PC-9 (cell line): ENCODE measurements around the gene SMPDL3B. TPM values are rescaled to one million over a fixed set of nuclear protein-coding genes. Genes with fewer than 3 reads are reported as not detected.

Source experiments
- BruUV-seq: library from RNA; stranded (reverse); fragments of 400-500 nt; replicated peaks from 2 replicates; lab custom pipeline; 2021; lab: Mats Ljungman, UMichigan
- CTCF ChIA-PET: fragments of 300-600 bp; sonication (Branson Sonifier 250); formaldehyde crosslinking; loops from one replicate; lab custom pipeline; 2022; ENCODE audit warnings: antibody characterized with exemption; lab: Charles Lee
- POLR2A ChIA-PET: fragments of 300-600 bp; sonication (Branson Sonifier 250); formaldehyde crosslinking; loops from one replicate; lab custom pipeline; 2022; ENCODE audit warnings: antibody characterized with exemption; ENCODE audit not compliant: unreplicated experiment; lab: Charles Lee
- DNase-seq, 2 experiments: peaks; one replicate each; pipeline versions ENCODE4 v3.0.0 to v3.0.0-alpha.2; 2015 to 2022; ENCODE audit warnings: mixed read lengths in 1 of 2
- H2AFZ ChIP-seq: fragments of 200-600 bp; sonication (generic); 2 replicates; pipeline ENCODE4 v1.8.1; 2017; ENCODE audit warnings: antibody characterized with exemption
- H3F3A ChIP-seq: fragments of 200-600 bp; sonication (generic); 2 replicates; pipeline ENCODE4 v1.8.1; 2017; ENCODE audit warnings: antibody characterized with exemption, mild to moderate bottlenecking, low read depth; ENCODE audit not compliant: insufficient read depth
- H3K27ac ChIP-seq: fragments of 200-600 bp; sonication (generic); 2 replicates; pipeline ENCODE4 v1.6.1; 2016; ENCODE audit warnings: mixed run types
- H3K27me3 ChIP-seq: fragments of 200-600 bp; sonication (generic); 2 replicates; pipeline ENCODE4 v1.6.1; 2016; ENCODE audit warnings: low read depth, mixed run types; ENCODE audit not compliant: insufficient read depth
- H3K36me3 ChIP-seq: fragments of 200-600 bp; sonication (generic); 2 replicates; pipeline ENCODE4 v1.6.1; 2016; ENCODE audit warnings: low read depth, mixed run types
- H3K4me1 ChIP-seq: fragments of 200-600 bp; sonication (generic); replicated peaks from 2 replicates; pipeline ENCODE4 v1.6.1; 2016; ENCODE audit warnings: mixed run types; ENCODE audit not compliant: insufficient read depth
- H3K4me2 ChIP-seq: fragments of 200-600 bp; sonication (generic); 2 replicates; pipeline ENCODE4 v1.6.1; 2017; ENCODE audit warnings: mixed run types
- H3K4me3 ChIP-seq: fragments of 200-600 bp; sonication (generic); 2 replicates; pipeline ENCODE4 v1.6.1; 2016; ENCODE audit warnings: mixed run types
- H3K79me2 ChIP-seq: fragments of 200-600 bp; sonication (generic); 2 replicates; pipeline ENCODE4 v1.6.1; 2017; ENCODE audit warnings: low read depth, mixed run types
- H3K9me2 ChIP-seq: fragments of 200-600 bp; sonication (generic); 2 replicates; pipeline ENCODE4 v1.8.1; 2017; ENCODE audit warnings: mild to moderate bottlenecking; ENCODE audit not compliant: insufficient read depth
- H3K9me3 ChIP-seq: fragments of 200-600 bp; sonication (generic); 2 replicates; pipeline ENCODE4 v1.8.1; 2016; ENCODE audit warnings: low read depth; ENCODE audit not compliant: insufficient read depth
- H4K20me1 ChIP-seq: fragments of 200-600 bp; sonication (generic); 2 replicates; pipeline ENCODE4 v1.8.1; 2017; ENCODE audit not compliant: insufficient read depth
- EZH2 ChIP-seq: fragments of 200-600 bp; sonication (generic); IDR thresholded peaks from 2 replicates; pipeline ENCODE4 v1.8.0; 2017; ENCODE audit warnings: antibody characterized with exemption, low read depth
- intact Hi-C: fragments of 100-400 bp; cut with micrococcal nuclease; formaldehyde crosslinking; loops from one replicate; pipeline ENCODE4 v1.10.0; 2022; ENCODE audit not compliant: unreplicated experiment
- total RNA-seq: library from RNA; stranded (reverse); gene quantifications from 2 replicates; pipeline ENCODE4 v1.2.3, GENCODE V29; 2021
- TF ChIP-seq, protein P1 (sequence below): fragments of 200-600 bp; sonication (generic); conservative IDR thresholded peaks from 2 replicates; pipeline ENCODE4 v1.6.1; 2017; ENCODE audit warnings: mixed run types, antibody characterized with exemption, mild to moderate bottlenecking, moderate library complexity

SMPDL3B gene
- total RNA-seq, 1 experiment from 2014 or later, result 26.5 TPM

DNA sequence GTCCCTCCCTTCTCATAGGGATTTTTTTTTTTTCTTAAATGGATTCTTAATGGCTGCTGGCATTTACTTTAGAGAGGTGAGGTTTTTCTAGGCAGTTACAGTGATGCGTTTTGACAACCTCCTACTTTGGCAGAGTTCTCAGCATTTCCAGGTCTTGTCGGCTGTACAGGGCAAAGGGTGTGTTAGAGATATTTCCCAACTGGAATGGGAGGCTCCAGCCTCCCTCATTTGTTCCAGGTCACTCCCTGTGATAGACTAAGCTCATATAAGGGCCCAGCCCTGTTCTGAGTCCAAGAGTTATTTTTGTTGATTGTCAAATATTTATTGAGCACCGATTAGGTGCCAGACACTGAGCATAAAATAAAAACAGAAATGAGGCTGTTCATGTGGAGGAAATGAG lies 17.3 kb downstream of the SMPDL3B start:
- ChIA-PET POLR2A (interaction anchor here (0.6 kb wide), 1 partner anchor 830 kb away, joined by 4 read pairs; no protein-coding TSS in a partner anchor), CTCF (no interaction called here)
- Histone ChIP-seq H3K36me3 (no peaks in the 10 kb centered on the region), H4K20me1 (no peaks in the 10 kb centered on the region), H3K79me2 (no peaks in the 10 kb centered on the region), H2AFZ (no peak overlapping the region), H3K9me2 (no peaks in the 10 kb centered on the region), H3K27ac (no peak overlapping the region), H3K4me2 (no peak overlapping the region), H3F3A (no peaks in the 10 kb centered on the region), H3K9me3 (no peaks in the 10 kb centered on the region), H3K4me3 (no peak overlapping the region), H3K4me1 (no peaks in the 10 kb centered on the region), H3K27me3 (no peaks in the 10 kb centered on the region)
- intact Hi-C loops, result no loop called here
- TF ChIP-seq, protein P1, sequence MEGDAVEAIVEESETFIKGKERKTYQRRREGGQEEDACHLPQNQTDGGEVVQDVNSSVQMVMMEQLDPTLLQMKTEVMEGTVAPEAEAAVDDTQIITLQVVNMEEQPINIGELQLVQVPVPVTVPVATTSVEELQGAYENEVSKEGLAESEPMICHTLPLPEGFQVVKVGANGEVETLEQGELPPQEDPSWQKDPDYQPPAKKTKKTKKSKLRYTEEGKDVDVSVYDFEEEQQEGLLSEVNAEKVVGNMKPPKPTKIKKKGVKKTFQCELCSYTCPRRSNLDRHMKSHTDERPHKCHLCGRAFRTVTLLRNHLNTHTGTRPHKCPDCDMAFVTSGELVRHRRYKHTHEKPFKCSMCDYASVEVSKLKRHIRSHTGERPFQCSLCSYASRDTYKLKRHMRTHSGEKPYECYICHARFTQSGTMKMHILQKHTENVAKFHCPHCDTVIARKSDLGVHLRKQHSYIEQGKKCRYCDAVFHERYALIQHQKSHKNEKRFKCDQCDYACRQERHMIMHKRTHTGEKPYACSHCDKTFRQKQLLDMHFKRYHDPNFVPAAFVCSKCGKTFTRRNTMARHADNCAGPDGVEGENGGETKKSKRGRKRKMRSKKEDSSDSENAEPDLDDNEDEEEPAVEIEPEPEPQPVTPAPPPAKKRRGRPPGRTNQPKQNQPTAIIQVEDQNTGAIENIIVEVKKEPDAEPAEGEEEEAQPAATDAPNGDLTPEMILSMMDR, result no peak
- TF ChIP-seq EZH2, result no peak
- DNase-seq, result no peak
- BruUV-seq, result no TSS peak

DNA sequence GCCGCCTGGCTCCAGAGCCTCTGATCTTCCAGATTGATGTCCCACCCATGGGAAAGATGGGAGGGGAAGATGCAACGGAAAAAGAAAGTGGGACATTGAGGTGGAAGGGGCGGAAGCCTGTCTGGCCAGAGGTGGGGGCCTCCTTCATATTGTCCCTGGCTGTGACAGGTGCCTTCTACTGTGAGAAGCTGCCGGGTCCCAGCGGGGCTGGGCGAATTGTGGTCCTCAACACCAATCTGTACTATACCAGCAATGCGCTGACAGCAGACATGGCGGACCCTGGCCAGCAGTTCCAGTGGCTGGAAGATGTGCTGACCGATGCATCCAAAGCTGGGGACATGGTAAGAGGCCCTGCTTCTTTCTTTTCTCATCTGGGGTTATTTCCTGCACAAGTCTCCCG lies 19.4 kb downstream of the SMPDL3B start:
- Histone ChIP-seq H3K4me1 (no peaks in the 10 kb centered on the region), H3K9me2 (no peaks in the 10 kb centered on the region), H3K9me3 (no peaks in the 10 kb centered on the region), H3K27ac (no peak overlapping the region), H3K79me2 (no peaks in the 10 kb centered on the region), H3K4me3 (no peak overlapping the region), H3F3A (peaks cover 6% of the 10 kb centered on the region; the same call in 1 of the 2 replicates), H3K4me2 (no peak overlapping the region), H4K20me1 (no peaks in the 10 kb centered on the region), H3K27me3 (no peaks in the 10 kb centered on the region), H2AFZ (no peak overlapping the region), H3K36me3 (no peaks in the 10 kb centered on the region)
- DNase-seq, result no peak
- intact Hi-C loops, result no loop called here
- CTCF ChIA-PET, result no interaction called here
- TF ChIP-seq, protein P1, result no peak
- TF ChIP-seq EZH2, result no peak
- POLR2A ChIA-PET, result no interaction called here
- BruUV-seq, result no TSS peak

DNA sequence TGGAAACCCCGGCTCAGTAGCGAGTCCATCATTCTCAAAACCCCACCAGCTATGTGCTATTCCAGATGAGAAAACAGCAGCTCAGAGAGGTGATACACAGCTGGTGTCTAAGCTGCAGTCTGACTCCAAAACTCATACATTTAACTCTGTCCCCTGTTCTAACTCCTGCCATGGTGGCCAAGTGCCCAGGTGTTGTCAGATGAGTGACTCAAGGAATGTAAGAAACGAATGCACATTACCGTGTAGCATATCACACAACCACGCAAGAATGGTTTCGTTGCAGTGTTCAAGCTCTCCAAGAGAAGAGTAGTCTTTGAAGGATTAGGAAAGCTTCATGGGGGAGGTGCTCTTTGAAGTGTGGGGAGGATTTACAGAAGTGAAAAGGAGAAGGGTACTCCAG lies 20.3 kb downstream of the SMPDL3B start:
- Histone ChIP-seq H3K4me3 (no peak overlapping the region), H3K4me2 (no peak overlapping the region), H3K9me3 (no peaks in the 10 kb centered on the region), H2AFZ (no peak overlapping the region), H3K79me2 (no peaks in the 10 kb centered on the region), H3K27ac (no peak overlapping the region), H4K20me1 (no peaks in the 10 kb centered on the region), H3K4me1 (no peaks in the 10 kb centered on the region), H3K27me3 (no peaks in the 10 kb centered on the region), H3F3A (peaks cover 12% of the 10 kb centered on the region; the same call in 1 of the 2 replicates), H3K9me2 (no peaks in the 10 kb centered on the region), H3K36me3 (no peaks in the 10 kb centered on the region)
- intact Hi-C loops, result no loop called here
- BruUV-seq, result no TSS peak
- TF ChIP-seq EZH2, result no peak
- TF ChIP-seq, protein P1, result no peak
- ChIA-PET POLR2A (no interaction called here), CTCF (no interaction called here)
- DNase-seq, result no peak
